SK-N-SH (cell line): Measurements from ENCODE around the gene KAT8.

Experiments
- EP300 ChIP-seq, 2 experiments: IDR thresholded peaks; 2 replicates each; pipeline versions ENCODE4 v1.4.0 to v1.6.1; 2012; ENCODE audit warnings: borderline replicate concordance in 1 of 2, low read depth in 1 of 2, low read length in 1 of 2
- JUND ChIP-seq: IDR thresholded peaks from 2 replicates; pipeline ENCODE4 v1.4.0; 2012
- MAX ChIP-seq: IDR thresholded peaks from 2 replicates; pipeline ENCODE4 v1.4.0; 2012; ENCODE audit warnings: low read depth
- POLR2AphosphoS5 ChIP-seq: IDR thresholded peaks from 2 replicates; pipeline ENCODE4 v1.6.1; 2012; ENCODE audit warnings: low read depth, low read length
- RCOR1 ChIP-seq: fragments of 150-350 bp; IDR thresholded peaks from 2 replicates; pipeline ENCODE4 v1.6.1; 2017; ENCODE audit warnings: antibody characterized with exemption, low read length
- SIN3A ChIP-seq: IDR thresholded peaks from 2 replicates; pipeline ENCODE4 v1.6.1; 2012; ENCODE audit warnings: low read depth, mild to moderate bottlenecking, low read length, moderate library complexity, borderline replicate concordance
- SMC3 ChIP-seq: IDR thresholded peaks from 2 replicates; pipeline ENCODE4 v1.6.1; 2012; ENCODE audit warnings: low read depth, low read length, improper control_type of control experiment
- USF1 ChIP-seq: IDR thresholded peaks from 2 replicates; pipeline ENCODE4 v1.4.0; 2012; ENCODE audit warnings: low read depth, borderline replicate concordance
- USF2 ChIP-seq: fragments of 150-350 bp; IDR thresholded peaks from 2 replicates; pipeline ENCODE4 v1.6.1; 2017; ENCODE audit warnings: antibody characterized with exemption, low read length, low read depth, borderline replicate concordance
- TF ChIP-seq, protein P1 (sequence below): fragments of 200-600 bp; sonication (generic); IDR thresholded peaks from 2 replicates; pipeline ENCODE4 v1.6.1; 2017; ENCODE audit warnings: antibody characterized with exemption, mild to moderate bottlenecking, moderate library complexity
- TF ChIP-seq, protein P2 (sequence below): IDR thresholded peaks from 2 replicates; pipeline ENCODE4 v1.6.1; 2012; ENCODE audit warnings: mild to moderate bottlenecking, low read depth, low read length, moderate library complexity
- TF ChIP-seq, protein P3 (sequence below): IDR thresholded peaks from 2 replicates; pipeline ENCODE4; 2012

- TF ChIP-seq MAX: no peak
- TF ChIP-seq, protein P1, sequence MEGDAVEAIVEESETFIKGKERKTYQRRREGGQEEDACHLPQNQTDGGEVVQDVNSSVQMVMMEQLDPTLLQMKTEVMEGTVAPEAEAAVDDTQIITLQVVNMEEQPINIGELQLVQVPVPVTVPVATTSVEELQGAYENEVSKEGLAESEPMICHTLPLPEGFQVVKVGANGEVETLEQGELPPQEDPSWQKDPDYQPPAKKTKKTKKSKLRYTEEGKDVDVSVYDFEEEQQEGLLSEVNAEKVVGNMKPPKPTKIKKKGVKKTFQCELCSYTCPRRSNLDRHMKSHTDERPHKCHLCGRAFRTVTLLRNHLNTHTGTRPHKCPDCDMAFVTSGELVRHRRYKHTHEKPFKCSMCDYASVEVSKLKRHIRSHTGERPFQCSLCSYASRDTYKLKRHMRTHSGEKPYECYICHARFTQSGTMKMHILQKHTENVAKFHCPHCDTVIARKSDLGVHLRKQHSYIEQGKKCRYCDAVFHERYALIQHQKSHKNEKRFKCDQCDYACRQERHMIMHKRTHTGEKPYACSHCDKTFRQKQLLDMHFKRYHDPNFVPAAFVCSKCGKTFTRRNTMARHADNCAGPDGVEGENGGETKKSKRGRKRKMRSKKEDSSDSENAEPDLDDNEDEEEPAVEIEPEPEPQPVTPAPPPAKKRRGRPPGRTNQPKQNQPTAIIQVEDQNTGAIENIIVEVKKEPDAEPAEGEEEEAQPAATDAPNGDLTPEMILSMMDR: no peak
- TF ChIP-seq, protein P2, sequence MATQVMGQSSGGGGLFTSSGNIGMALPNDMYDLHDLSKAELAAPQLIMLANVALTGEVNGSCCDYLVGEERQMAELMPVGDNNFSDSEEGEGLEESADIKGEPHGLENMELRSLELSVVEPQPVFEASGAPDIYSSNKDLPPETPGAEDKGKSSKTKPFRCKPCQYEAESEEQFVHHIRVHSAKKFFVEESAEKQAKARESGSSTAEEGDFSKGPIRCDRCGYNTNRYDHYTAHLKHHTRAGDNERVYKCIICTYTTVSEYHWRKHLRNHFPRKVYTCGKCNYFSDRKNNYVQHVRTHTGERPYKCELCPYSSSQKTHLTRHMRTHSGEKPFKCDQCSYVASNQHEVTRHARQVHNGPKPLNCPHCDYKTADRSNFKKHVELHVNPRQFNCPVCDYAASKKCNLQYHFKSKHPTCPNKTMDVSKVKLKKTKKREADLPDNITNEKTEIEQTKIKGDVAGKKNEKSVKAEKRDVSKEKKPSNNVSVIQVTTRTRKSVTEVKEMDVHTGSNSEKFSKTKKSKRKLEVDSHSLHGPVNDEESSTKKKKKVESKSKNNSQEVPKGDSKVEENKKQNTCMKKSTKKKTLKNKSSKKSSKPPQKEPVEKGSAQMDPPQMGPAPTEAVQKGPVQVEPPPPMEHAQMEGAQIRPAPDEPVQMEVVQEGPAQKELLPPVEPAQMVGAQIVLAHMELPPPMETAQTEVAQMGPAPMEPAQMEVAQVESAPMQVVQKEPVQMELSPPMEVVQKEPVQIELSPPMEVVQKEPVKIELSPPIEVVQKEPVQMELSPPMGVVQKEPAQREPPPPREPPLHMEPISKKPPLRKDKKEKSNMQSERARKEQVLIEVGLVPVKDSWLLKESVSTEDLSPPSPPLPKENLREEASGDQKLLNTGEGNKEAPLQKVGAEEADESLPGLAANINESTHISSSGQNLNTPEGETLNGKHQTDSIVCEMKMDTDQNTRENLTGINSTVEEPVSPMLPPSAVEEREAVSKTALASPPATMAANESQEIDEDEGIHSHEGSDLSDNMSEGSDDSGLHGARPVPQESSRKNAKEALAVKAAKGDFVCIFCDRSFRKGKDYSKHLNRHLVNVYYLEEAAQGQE: no peak
- no peak for TF ChIP-seq SIN3A
- no peak for TF ChIP-seq POLR2AphosphoS5
- no peak for TF ChIP-seq RCOR1
- TF ChIP-seq, protein P3, sequence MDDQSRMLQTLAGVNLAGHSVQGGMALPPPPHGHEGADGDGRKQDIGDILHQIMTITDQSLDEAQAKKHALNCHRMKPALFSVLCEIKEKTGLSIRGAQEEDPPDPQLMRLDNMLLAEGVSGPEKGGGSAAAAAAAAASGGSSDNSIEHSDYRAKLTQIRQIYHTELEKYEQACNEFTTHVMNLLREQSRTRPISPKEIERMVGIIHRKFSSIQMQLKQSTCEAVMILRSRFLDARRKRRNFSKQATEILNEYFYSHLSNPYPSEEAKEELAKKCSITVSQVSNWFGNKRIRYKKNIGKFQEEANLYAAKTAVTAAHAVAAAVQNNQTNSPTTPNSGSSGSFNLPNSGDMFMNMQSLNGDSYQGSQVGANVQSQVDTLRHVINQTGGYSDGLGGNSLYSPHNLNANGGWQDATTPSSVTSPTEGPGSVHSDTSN: no peak
- TF ChIP-seq JUND: no peak
- TF ChIP-seq SMC3: no peak
- no peak for TF ChIP-seq USF2
- TF ChIP-seq USF1: no peak
- TF ChIP-seq EP300 (IDR thresholded peaks at IDR 0.05; ENCODE audit: borderline replicate concordance in 1 of 2, low read depth in 1 of 2, low read length in 1 of 2): no peak
Measured at GRCh38 chr16:31107465-31107867, 10.0 kb upstream of the KAT8 start.
